BJ (cell line): ENCODE results near the gene RSPH1. TPM values are rescaled to one million over a fixed set of nuclear protein-coding genes. Genes with fewer than 3 reads are reported as not detected.
A peak's percentile ranks its signal among the peaks of the same experiment; 100 is the strongest.

Source experiments
- CTCF ChIA-PET: fragments of 350-600 bp; formaldehyde crosslinking; extraction: SDS; loops from one replicate; lab custom pipeline; 2021; ENCODE audit warnings: antibody characterized with exemption, inconsistent platforms; lab: Yijun Ruan, JAX
- POLR2A ChIA-PET: fragments of 300-600 bp; sonication (Branson Sonifier 250); formaldehyde crosslinking; extraction: SDS; loops from one replicate; lab custom pipeline; 2021; ENCODE audit warnings: antibody characterized with exemption; lab: Charles Lee
- DNase-seq: peaks from one replicate; pipeline ENCODE4 v3.0.0-alpha.2; 2011; ENCODE audit warnings: low read depth
- H3K27me3 ChIP-seq: 2 replicates; pipeline ENCODE4 v1.6.0; 2011; ENCODE audit warnings: low read length; ENCODE audit not compliant: control insufficient read depth, insufficient read depth
- H3K36me3 ChIP-seq: 2 replicates; pipeline ENCODE4 v1.5.1; 2011; ENCODE audit warnings: low read length; ENCODE audit not compliant: control insufficient read depth, insufficient read depth
- H3K4me3 ChIP-seq: 2 replicates; pipeline ENCODE4 v1.5.1; 2011; ENCODE audit warnings: low read depth, mild to moderate bottlenecking, control low read depth, low read length
- CTCF ChIP-seq: IDR thresholded peaks from 2 replicates; pipeline ENCODE4 v1.5.1; 2011; ENCODE audit warnings: low read depth, mild to moderate bottlenecking, control low read depth, inconsistent platforms, low read length, moderate library complexity; ENCODE audit not compliant: insufficient read depth
- polyA plus RNA-seq: library from polyadenylated mRNA; depleted of rRNA; stranded (reverse); fragments of >200 nt; gene quantifications from 2 replicates; pipeline ENCODE4 v1.2.3, GENCODE V29; 2011

The RSPH1 gene
- polyA plus RNA-seq, 1 experiment: 0.11 TPM

GRCh38 chr21:42513985-42514882, 18.2 kb upstream of the RSPH1 start:
- no peak for DNase-seq
- no peaks in the 10 kb centered on the region for H3K36me3 ChIP-seq
- H3K4me3 ChIP-seq: peak overlapping the region; percentile 52
- CTCF ChIA-PET: interaction anchor here (0.6 kb wide), 1 partner anchor 21 kb away, joined by 3 read pairs; no protein-coding TSS in a partner anchor
- POLR2A ChIA-PET: no interaction called here
- no peak for TF ChIP-seq CTCF
- H3K27me3 ChIP-seq: no peaks in the 10 kb centered on the region; the same call in 1 of the 2 replicates

GRCh38 chr21:42513151-42513984, 17.3 kb upstream of the RSPH1 start, which contains the start of gene SLC37A1:
SLC37A1 (plus strand) TSS chr21:42513852; CDS start chr21:42518455, 4,603 bp downstream.
- H3K4me3 ChIP-seq: peak within 1 kb of the TSS; percentile 52

GRCh38 chr21:42512346-42513034, 16.5 kb upstream of the RSPH1 start:
- TF ChIP-seq CTCF: no peak
- Histone ChIP-seq H3K27me3 (no peaks in the 10 kb centered on the region; the same call in 1 of the 2 replicates), H3K36me3 (no peaks in the 10 kb centered on the region), H3K4me3 (no peak overlapping the region)
- ChIA-PET CTCF (no interaction called here), POLR2A (no interaction called here)
- no peak for DNase-seq

More at GRCh38 chr21:42513151-42513984, 17.3 kb upstream of the RSPH1 start, which contains the start of gene SLC37A1:
- Histone ChIP-seq H3K36me3 (no peaks in the 10 kb centered on the region), H3K27me3 (no peaks in the 10 kb centered on the region; the same call in 1 of the 2 replicates)
- POLR2A ChIA-PET: no interaction called here
- no peak for TF ChIP-seq CTCF
- CTCF ChIA-PET: no interaction called here
- no peak for DNase-seq

GRCh38 chr21:42509244-42509643, 13.2 kb upstream of the RSPH1 start:
- ChIA-PET CTCF (no interaction called here), POLR2A (no interaction called here)
- Histone ChIP-seq H3K36me3 (no peaks in the 10 kb centered on the region), H3K4me3 (no peak overlapping the region), H3K27me3 (no peaks in the 10 kb centered on the region; the same call in none of the 2 replicates)
- DNase-seq: no peak
- TF ChIP-seq CTCF: no peak
